Measurements from ENCODE around the gene TEX55. TPM values are rescaled to one million over a fixed set of nuclear protein-coding genes. Genes with fewer than 3 reads are reported as not detected.
"Not testable (repeated sequence)": the region's sequence is repeated elsewhere in the genome, so short reads cannot be mapped to it uniquely, and the experiment has no call there.

The TEX55 gene
- total RNA-seq, 2 experiments from 2014 or later: not detected

GRCh38 chr3:119140466-119140865 is 5.5 kb upstream of the TEX55 start:
- POLR2A ChIA-PET: no interaction called here
- no peak overlapping the region for H3K27ac Mint-ChIP-seq
- H3K27me3 Mint-ChIP-seq: no peaks in the 10 kb centered on the region
- H3K36me3 Mint-ChIP-seq (ENCODE audit: low read depth): no peaks in the 10 kb centered on the region
- H3K4me3 Mint-ChIP-seq: no peak overlapping the region
- peaks cover 2% of the 10 kb centered on the region for H3K9me3 Mint-ChIP-seq
- CTCF ChIA-PET: no interaction called here
- no peak for DNase-seq
- H3K4me1 Mint-ChIP-seq: no peaks in the 10 kb centered on the region

GRCh38 chr3:119145128-119145499 is 851 bp upstream of the TEX55 start:
- peaks cover 2% of the 10 kb centered on the region for H3K4me1 Mint-ChIP-seq
- no peaks in the 10 kb centered on the region for H3K9me3 Mint-ChIP-seq
- no peaks in the 10 kb centered on the region for H3K27me3 Mint-ChIP-seq
- ChIA-PET CTCF (interaction anchor here (1.0 to 4.5 kb wide), 4 partner anchors 95 to 536 kb away, joined by 3 to 52 read pairs (median 4); partner anchors contain the start of gene B4GALT4), POLR2A (no interaction called here)
- DNase-seq: no peak
- no peak overlapping the region for H3K27ac Mint-ChIP-seq
- no peaks in the 10 kb centered on the region for H3K36me3 Mint-ChIP-seq (ENCODE audit: low read depth)
- no peak overlapping the region for H3K4me3 Mint-ChIP-seq

- H3K27me3 Mint-ChIP-seq: no peaks in the 10 kb centered on the region
- no peaks in the 10 kb centered on the region for H3K36me3 Mint-ChIP-seq (ENCODE audit: low read depth)
- ChIA-PET CTCF (interaction anchor here (1.7 to 4.5 kb wide), 3 partner anchors 94 to 534 kb away, joined by 4 to 52 read pairs (median 5); partner anchors contain the start of gene B4GALT4), POLR2A (no interaction called here)
- DNase-seq: no peak
- peaks cover 2% of the 10 kb centered on the region for H3K4me1 Mint-ChIP-seq
- no peak overlapping the region for H3K27ac Mint-ChIP-seq
- H3K9me3 Mint-ChIP-seq: no peaks in the 10 kb centered on the region
- H3K4me3 Mint-ChIP-seq: no peak overlapping the region
Measured at GRCh38 chr3:119146578-119147375, 812 bp downstream of the TEX55 start.

GRCh38 chr3:119147494-119147893 is 1.5 kb downstream of the TEX55 start:
- POLR2A ChIA-PET: no interaction called here

GRCh38 chr3:119148493-119149180 is 2.7 kb downstream of the TEX55 start:
- Mint-ChIP-seq H3K27ac (no peak overlapping the region), H3K4me3 (no peak overlapping the region), H3K4me1 (peaks cover 2% of the 10 kb centered on the region), H3K36me3 (ENCODE audit: low read depth) (no peaks in the 10 kb centered on the region), H3K27me3 (peaks cover 5% of the 10 kb centered on the region), H3K9me3 (peaks cover 8% of the 10 kb centered on the region)
- POLR2A ChIA-PET: interaction anchor here (0.6 kb wide), 1 partner anchor 258 kb away, joined by 3 read pairs; no protein-coding TSS in a partner anchor
- DNase-seq: no peak
- CTCF ChIA-PET: no interaction called here

More at GRCh38 chr3:119147494-119147893, 1.5 kb downstream of the TEX55 start:
- no peak overlapping the region for H3K4me3 Mint-ChIP-seq
- DNase-seq: no peak
- peaks cover 2% of the 10 kb centered on the region for H3K27me3 Mint-ChIP-seq
- H3K27ac Mint-ChIP-seq: no peak overlapping the region
- peaks cover 2% of the 10 kb centered on the region for H3K4me1 Mint-ChIP-seq
- CTCF ChIA-PET: interaction anchor here (4.5 kb wide), 1 partner anchor 93 kb away, joined by 52 read pairs; the partner anchor contains the start of gene B4GALT4
- H3K36me3 Mint-ChIP-seq (ENCODE audit: low read depth): no peaks in the 10 kb centered on the region
- H3K9me3 Mint-ChIP-seq: no peaks in the 10 kb centered on the region

GRCh38 chr3:119149484-119149883 is 3.5 kb downstream of the TEX55 start:
- POLR2A ChIA-PET: interaction anchor here (0.6 kb wide), 1 partner anchor 259 kb away, joined by 3 read pairs; no protein-coding TSS in a partner anchor
- no peak for DNase-seq
- Mint-ChIP-seq H3K4me3 (no peak overlapping the region), H3K27ac (no peak overlapping the region), H3K27me3 (peaks cover 5% of the 10 kb centered on the region), H3K9me3 (peaks cover 15% of the 10 kb centered on the region), H3K4me1 (peaks cover 2% of the 10 kb centered on the region), H3K36me3 (ENCODE audit: low read depth) (no peaks in the 10 kb centered on the region)
- CTCF ChIA-PET: no interaction called here

GRCh38 chr3:119156868-119157267 is 10.9 kb downstream of the TEX55 start:
- H3K27ac Mint-ChIP-seq: no peak overlapping the region
- DNase-seq: no peak
- CTCF ChIA-PET: no interaction called here
- no peak overlapping the region for H3K4me3 Mint-ChIP-seq
- H3K36me3 Mint-ChIP-seq (ENCODE audit: low read depth): no peaks in the 10 kb centered on the region
- POLR2A ChIA-PET: no interaction called here
- H3K27me3 Mint-ChIP-seq: peaks cover 16% of the 10 kb centered on the region
- no peaks in the 10 kb centered on the region for H3K4me1 Mint-ChIP-seq
- peaks cover 20% of the 10 kb centered on the region for H3K9me3 Mint-ChIP-seq

- Mint-ChIP-seq H3K27ac (no peak overlapping the region), H3K9me3 (peaks cover 19% of the 10 kb centered on the region), H3K4me1 (no peaks in the 10 kb centered on the region), H3K36me3 (ENCODE audit: low read depth) (no peaks in the 10 kb centered on the region), H3K4me3 (no peak overlapping the region), H3K27me3 (peaks cover 16% of the 10 kb centered on the region)
- DNase-seq: no peak
- CTCF ChIA-PET: no interaction called here
- POLR2A ChIA-PET: no interaction called here
Measured at GRCh38 chr3:119157971-119158370, 12.0 kb downstream of the TEX55 start.

- ChIA-PET CTCF (interaction anchor here (0.9 kb wide), 1 partner anchor 81 kb away, joined by 3 read pairs; no protein-coding TSS in a partner anchor), POLR2A (no interaction called here)
- Mint-ChIP-seq H3K27ac (no peak overlapping the region), H3K4me1 (no peaks in the 10 kb centered on the region), H3K9me3 (peaks cover 2% of the 10 kb centered on the region), H3K27me3 (peaks cover 13% of the 10 kb centered on the region), H3K36me3 (ENCODE audit: low read depth) (no peaks in the 10 kb centered on the region), H3K4me3 (no peak overlapping the region)
- no peak for DNase-seq
Measured at GRCh38 chr3:119160361-119160760, 14.4 kb downstream of the TEX55 start.

GRCh38 chr3:119160815-119161214 is 14.8 kb downstream of the TEX55 start:
- Mint-ChIP-seq H3K4me1 (no peaks in the 10 kb centered on the region), H3K36me3 (ENCODE audit: low read depth) (no peaks in the 10 kb centered on the region), H3K9me3 (no peaks in the 10 kb centered on the region), H3K27me3 (peaks cover 11% of the 10 kb centered on the region), H3K27ac (no peak overlapping the region), H3K4me3 (no peak overlapping the region)
- ChIA-PET POLR2A (no interaction called here), CTCF (no interaction called here)
- DNase-seq: no peak

- no peak overlapping the region for H3K4me3 Mint-ChIP-seq
- CTCF ChIA-PET: no interaction called here
- no peak overlapping the region for H3K27ac Mint-ChIP-seq
- H3K4me1 Mint-ChIP-seq: no peaks in the 10 kb centered on the region
- peaks cover 11% of the 10 kb centered on the region for H3K27me3 Mint-ChIP-seq
- H3K36me3 Mint-ChIP-seq (ENCODE audit: low read depth): no peaks in the 10 kb centered on the region
- POLR2A ChIA-PET: no interaction called here
- H3K9me3 Mint-ChIP-seq: no peaks in the 10 kb centered on the region
- no peak for DNase-seq
Measured at GRCh38 chr3:119161240-119161639, 15.3 kb downstream of the TEX55 start.

- DNase-seq; H3K27ac Mint-ChIP-seq; H3K36me3 Mint-ChIP-seq (ENCODE audit: low read depth); H3K4me1 Mint-ChIP-seq; H3K4me3 Mint-ChIP-seq; H3K27me3 Mint-ChIP-seq; POLR2A ChIA-PET; H3K9me3 Mint-ChIP-seq; CTCF ChIA-PET: not testable (repeated sequence)
Measured at GRCh38 chr3:119164745-119165144, 18.8 kb downstream of the TEX55 start.

GRCh38 chr3:119170821-119171220 is 24.9 kb downstream of the TEX55 start:
- Mint-ChIP-seq H3K4me1 (no peaks in the 10 kb centered on the region), H3K9me3 (no peaks in the 10 kb centered on the region), H3K4me3 (no peak overlapping the region), H3K27me3 (peaks cover 14% of the 10 kb centered on the region), H3K27ac (no peak overlapping the region), H3K36me3 (ENCODE audit: low read depth) (no peaks in the 10 kb centered on the region)
- ChIA-PET POLR2A (no interaction called here), CTCF (no interaction called here)
- no peak for DNase-seq
